ENCODE data around the gene DHCR7.

DNA sequence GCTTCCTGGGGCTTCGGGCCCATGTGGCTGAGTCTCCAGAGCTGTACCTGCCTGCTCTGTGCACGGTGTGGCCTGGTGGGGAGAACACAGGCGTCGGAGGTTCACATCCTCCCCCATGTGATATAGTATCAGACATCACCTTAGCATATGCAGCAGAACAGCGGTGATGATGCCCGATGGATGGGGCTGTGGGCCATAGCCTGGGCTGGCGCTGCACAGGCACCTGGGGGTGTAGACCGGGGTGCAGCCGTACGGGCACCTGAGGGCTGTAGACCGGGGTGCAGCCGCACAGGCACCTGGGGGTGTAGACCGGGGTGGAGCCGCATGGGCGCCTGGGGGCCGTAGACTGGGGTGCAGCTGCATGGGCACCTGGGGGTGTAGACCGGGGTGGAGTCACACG, 34.0 kb upstream of the DHCR7 start:
- TF ChIP-seq EP300 (IDR thresholded peaks at IDR 0.05) (no peak), CTCF (IDR thresholded peaks at IDR 0.05) (no peak)

All from upper lobe of left lung (tissue), 4 donors.